GM10847 (cell line): ENCODE results near the gene EEF1A1.

Experiments
- POLR2A ChIP-seq: IDR thresholded peaks from 2 replicates; pipeline ENCODE4 v1.6.1; 2011; ENCODE audit not compliant: insufficient read length; ENCODE audit errors: extremely low read depth

The EEF1A1 gene

GRCh38 chr6:73509851-73510250 is 11.0 kb downstream of the EEF1A1 start:
- TF ChIP-seq POLR2A = no peak

- no peak for TF ChIP-seq POLR2A
Measured at GRCh38 chr6:73508776-73509175, 12.1 kb downstream of the EEF1A1 start.

- no peak for TF ChIP-seq POLR2A
Measured at GRCh38 chr6:73506246-73506645, 14.6 kb downstream of the EEF1A1 start.

GRCh38 chr6:73505142-73505541 is 15.7 kb downstream of the EEF1A1 start:
- TF ChIP-seq POLR2A = no peak

GRCh38 chr6:73504160-73504559 is 16.7 kb downstream of the EEF1A1 start:
- no peak for TF ChIP-seq POLR2A

GRCh38 chr6:73503027-73503772 is 17.6 kb downstream of the EEF1A1 start:
- TF ChIP-seq POLR2A = no peak

GRCh38 chr6:73497915-73498314 is 22.9 kb downstream of the EEF1A1 start:
- TF ChIP-seq POLR2A = no peak

- TF ChIP-seq POLR2A = no peak
Measured at GRCh38 chr6:73491377-73491776, 29.5 kb downstream of the EEF1A1 start.

GRCh38 chr6:73487473-73487872 is 33.4 kb downstream of the EEF1A1 start:
- TF ChIP-seq POLR2A = no peak

GRCh38 chr6:73484438-73484837 is 36.4 kb downstream of the EEF1A1 start:
- TF ChIP-seq POLR2A = no peak

- no peak for TF ChIP-seq POLR2A
Measured at GRCh38 chr6:73481969-73482368, 38.9 kb downstream of the EEF1A1 start.

- TF ChIP-seq POLR2A = no peak
Measured at GRCh38 chr6:73477407-73477806, 43.4 kb downstream of the EEF1A1 start.

GRCh38 chr6:73476723-73477122 is 44.1 kb downstream of the EEF1A1 start:
- TF ChIP-seq POLR2A = no peak

- TF ChIP-seq POLR2A = no peak
Measured at GRCh38 chr6:73471686-73472290, 49.0 kb downstream of the EEF1A1 start.
